DOHH2 (cell line): ENCODE results near the gene SPAG6.

Experiments used
- H3F3A ChIP-seq: fragments of 200-600 bp; sonication (generic), shearing (Covaris generic); 2 replicates; pipeline ENCODE4 v1.6.0; 2016; ENCODE audit warnings: antibody characterized with exemption, mild to moderate bottlenecking; ENCODE audit not compliant: control insufficient read depth, insufficient read depth
- H3K27ac ChIP-seq: fragments of 200-600 bp; sonication (generic); 2 replicates; pipeline ENCODE4 v1.5.1; 2014; ENCODE audit warnings: low read depth, mild to moderate bottlenecking, low read length, moderate library complexity
- H3K27me3 ChIP-seq: fragments of 200-600 bp; sonication (generic); 2 replicates; pipeline ENCODE4 v1.6.1; 2014; ENCODE audit warnings: mild to moderate bottlenecking, low read length, mixed read lengths; ENCODE audit not compliant: control insufficient read depth
- H3K36me3 ChIP-seq: fragments of 200-600 bp; sonication (generic); 2 replicates; pipeline ENCODE4 v1.6.1; 2014; ENCODE audit warnings: mild to moderate bottlenecking, low read length, moderate library complexity, mixed read lengths; ENCODE audit not compliant: control insufficient read depth
- H3K4me1 ChIP-seq: fragments of 200-600 bp; sonication (generic); 2 replicates; pipeline ENCODE4 v1.6.1; 2014; ENCODE audit warnings: mild to moderate bottlenecking, low read length, mixed read lengths; ENCODE audit not compliant: control insufficient read depth
- H3K4me2 ChIP-seq: fragments of 200-600 bp; sonication (generic); 2 replicates; pipeline ENCODE4 v1.6.0; 2014; ENCODE audit warnings: mild to moderate bottlenecking, low read length, moderate library complexity
- H3K4me3 ChIP-seq: fragments of 200-600 bp; sonication (generic); 2 replicates; pipeline ENCODE4 v1.5.1; 2014; ENCODE audit warnings: mild to moderate bottlenecking, low read length, mixed read lengths
- H3K79me2 ChIP-seq: fragments of 200-600 bp; sonication (generic); 2 replicates; pipeline ENCODE4 v1.6.1; 2014; ENCODE audit warnings: mild to moderate bottlenecking, low read length, mixed read lengths; ENCODE audit not compliant: control insufficient read depth
- H3K9me2 ChIP-seq: fragments of 200-600 bp; sonication (generic); replicated peaks from 2 replicates; pipeline ENCODE4 v1.6.1; 2014; ENCODE audit warnings: mild to moderate bottlenecking, low read length, mixed read lengths; ENCODE audit not compliant: control insufficient read depth
- H3K9me3 ChIP-seq: fragments of 200-600 bp; sonication (generic); 2 replicates; pipeline ENCODE4 v1.6.1; 2014; ENCODE audit warnings: antibody characterized with exemption, low read length, mixed read lengths; ENCODE audit not compliant: control insufficient read depth, insufficient read depth
- H4K20me1 ChIP-seq: fragments of 200-600 bp; sonication (generic); 2 replicates; pipeline ENCODE4 v1.6.0; 2014; ENCODE audit warnings: low read depth, mild to moderate bottlenecking, antibody characterized with exemption, low read length, moderate library complexity; ENCODE audit not compliant: control insufficient read depth, insufficient read depth
- CTCF ChIP-seq: fragments of 200-600 bp; sonication (generic); IDR thresholded peaks from one replicate; pipeline ENCODE4 v1.5.1; 2014; ENCODE audit warnings: antibody characterized with exemption, mild to moderate bottlenecking, low read depth, low read length; ENCODE audit not compliant: poor library complexity, severe bottlenecking
- EZH2phosphoT487 ChIP-seq: fragments of 200-600 bp; sonication (generic); IDR thresholded peaks from 2 replicates; pipeline ENCODE4 v1.6.1; 2017; ENCODE audit warnings: borderline replicate concordance, mild to moderate bottlenecking, antibody characterized with exemption, low read length, moderate library complexity, mixed read lengths

Gene SPAG6

DNA sequence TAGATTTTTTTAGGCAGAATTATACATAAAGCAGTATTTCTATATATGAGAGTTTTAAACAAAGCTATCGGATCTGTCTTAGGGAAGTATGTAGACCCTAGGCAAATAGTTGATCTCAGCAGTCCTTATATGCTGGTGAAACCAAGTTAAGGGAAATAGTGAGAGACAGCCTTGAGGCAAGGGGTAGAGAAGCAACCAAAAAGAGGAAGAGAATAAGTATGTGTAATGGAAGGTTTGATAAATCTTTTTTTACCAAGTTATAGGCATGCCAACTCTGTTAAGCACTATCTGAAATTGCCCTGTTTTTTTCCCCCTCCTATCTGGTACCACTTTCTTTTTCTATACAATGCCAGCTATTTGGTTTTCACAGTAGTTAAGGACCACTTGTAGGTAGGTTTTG lies 19.9 kb downstream of the SPAG6 start:
- H4K20me1 ChIP-seq = no peaks in the 10 kb centered on the region
- H3K9me3 ChIP-seq = no peaks in the 10 kb centered on the region
- H3K27me3 ChIP-seq = no peaks in the 10 kb centered on the region
- no peaks in the 10 kb centered on the region for H3K9me2 ChIP-seq
- H3K79me2 ChIP-seq = no peaks in the 10 kb centered on the region
- no peak overlapping the region for H3K4me2 ChIP-seq
- H3K4me1 ChIP-seq = peaks cover 31% of the 10 kb centered on the region
- H3K4me3 ChIP-seq = no peak overlapping the region
- no peaks in the 10 kb centered on the region for H3K36me3 ChIP-seq
- H3K27ac ChIP-seq = no peak overlapping the region
- no peaks in the 10 kb centered on the region for H3F3A ChIP-seq
- TF ChIP-seq EZH2phosphoT487 = no peak

DNA sequence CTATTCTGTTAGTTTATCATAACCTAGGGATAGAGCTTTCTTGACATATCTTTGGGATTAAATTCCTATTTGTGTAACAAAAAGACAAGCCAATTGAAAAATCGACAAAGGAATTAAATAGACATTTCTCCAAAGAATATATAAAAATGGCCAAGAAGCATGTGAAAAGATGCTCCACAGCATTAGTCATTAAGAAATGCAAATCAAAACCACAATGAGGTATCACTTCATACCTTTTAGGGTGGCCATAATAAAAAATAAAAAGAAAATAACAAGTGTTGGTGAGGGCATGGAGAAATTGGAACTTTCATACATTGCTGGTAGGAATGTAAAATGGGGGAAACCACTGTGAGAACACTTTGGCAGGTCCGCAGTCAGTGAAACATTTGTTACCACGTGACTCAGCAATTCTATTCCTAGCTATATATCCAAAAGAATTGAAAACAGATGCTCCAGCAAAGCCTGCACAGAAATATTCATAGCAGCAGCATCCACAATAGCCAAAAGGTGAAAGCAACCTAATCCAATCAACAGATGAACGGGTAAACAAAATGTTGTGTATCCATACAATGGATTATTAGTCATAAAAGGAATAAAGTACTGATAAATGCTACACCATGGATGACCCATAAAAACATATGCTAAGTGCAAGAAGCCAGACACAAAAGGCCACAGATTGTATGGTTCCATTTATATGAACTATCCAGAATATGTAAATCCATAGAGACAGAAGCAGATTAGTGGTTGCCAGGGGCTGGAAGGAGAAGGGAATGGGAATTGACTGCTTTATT lies 20.5 kb downstream of the SPAG6 start:
- Histone ChIP-seq H3K27me3 (no peaks in the 10 kb centered on the region), H3K9me3 (no peaks in the 10 kb centered on the region), H4K20me1 (no peaks in the 10 kb centered on the region), H3K4me3 (no peak overlapping the region), H3K27ac (no peak overlapping the region), H3K9me2 (no peaks in the 10 kb centered on the region), H3K79me2 (no peaks in the 10 kb centered on the region), H3K4me1 (peaks cover 37% of the 10 kb centered on the region), H3F3A (no peaks in the 10 kb centered on the region), H3K36me3 (no peaks in the 10 kb centered on the region), H3K4me2 (no peak overlapping the region)
- TF ChIP-seq EZH2phosphoT487 (no peak), CTCF (no peak)

- Histone ChIP-seq H3K4me2 (no peak overlapping the region), H3K79me2 (no peaks in the 10 kb centered on the region), H3K9me3 (no peaks in the 10 kb centered on the region), H3K36me3 (no peaks in the 10 kb centered on the region), H3K27me3 (no peaks in the 10 kb centered on the region), H3K4me1 (peaks cover 41% of the 10 kb centered on the region), H4K20me1 (no peaks in the 10 kb centered on the region), H3F3A (no peaks in the 10 kb centered on the region), H3K9me2 (no peaks in the 10 kb centered on the region), H3K4me3 (no peak overlapping the region), H3K27ac (no peak overlapping the region)
- TF ChIP-seq CTCF (no peak), EZH2phosphoT487 (no peak)
Observed at GRCh38 chr10:22366435-22366703, 21.1 kb downstream of the SPAG6 start.

DNA sequence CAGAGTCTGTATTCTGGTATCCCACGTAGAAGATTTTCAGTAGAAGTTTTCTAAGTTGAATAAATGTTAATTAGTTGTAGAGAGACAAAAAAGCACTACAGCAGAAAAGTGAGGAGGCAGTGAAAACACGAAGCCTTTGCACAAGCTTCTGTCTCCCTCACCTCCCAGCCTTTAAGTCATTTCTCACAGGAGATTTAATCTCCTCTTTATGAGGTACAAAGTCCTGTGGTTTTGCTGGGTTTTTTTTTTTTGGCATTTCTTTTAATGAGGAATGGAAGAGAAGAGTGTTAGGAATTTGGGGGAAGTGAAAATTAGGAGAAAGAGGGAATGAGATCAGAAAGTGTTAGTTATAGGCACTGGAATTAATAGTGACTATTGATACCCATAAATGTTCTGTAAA lies 21.5 kb downstream of the SPAG6 start:
- H3K27ac ChIP-seq = no peak overlapping the region
- no peak overlapping the region for H3K4me3 ChIP-seq
- no peaks in the 10 kb centered on the region for H3K27me3 ChIP-seq
- no peaks in the 10 kb centered on the region for H3F3A ChIP-seq
- no peaks in the 10 kb centered on the region for H3K9me3 ChIP-seq
- H3K9me2 ChIP-seq = no peaks in the 10 kb centered on the region
- H3K4me2 ChIP-seq = no peak overlapping the region
- peaks cover 43% of the 10 kb centered on the region for H3K4me1 ChIP-seq
- no peak for TF ChIP-seq EZH2phosphoT487
- no peak for TF ChIP-seq CTCF
- no peaks in the 10 kb centered on the region for H3K79me2 ChIP-seq
- H3K36me3 ChIP-seq = no peaks in the 10 kb centered on the region
- H4K20me1 ChIP-seq = no peaks in the 10 kb centered on the region
